Measurements from ENCODE around the gene FBRS. TPM values are rescaled to one million over a fixed set of nuclear protein-coding genes. Genes with fewer than 3 reads are reported as not detected.
A peak's percentile ranks its signal among the peaks of the same experiment; 100 is the strongest.

FBRS gene
- total RNA-seq: 31.6 and 47.1 TPM in 2 replicates

GRCh38 chr16:30657866-30658730 lies at the start of gene FBRS:
FBRS (plus strand) TSS chr16:30658431; CDS start chr16:30659519, 1,088 bp downstream.

GRCh38 chr16:30609926-30610839 lies 48.0 kb upstream of the FBRS start, which contains the start of gene ZNF689:
ZNF689 (minus strand) TSS chr16:30610389; CDS start chr16:30610041, 348 bp downstream.

GRCh38 chr16:30650369-30651123 lies 7.7 kb upstream of the FBRS start, which contains the start of gene PRR14:
PRR14 (plus strand) TSS chr16:30650960; CDS start chr16:30651646, 686 bp downstream.

GRCh38 chr16:30698816-30699614 lies 40.8 kb downstream of the FBRS start, which contains the start of gene SRCAP:
SRCAP (plus strand) TSS chr16:30699171; CDS start chr16:30700825, 1,654 bp downstream.

Small RNA genes within 50 kb of the gene (small RNA-seq; reads per million reads assigned to genes)
- gene AC093249.1 (not detected), gene RNU6-1043P (not detected), gene RNU6-416P (not detected), gene SNORA30 (682 reads per million, percentile 99 among the genes with 10 or more reads in this experiment)

Other genes starting within 250 kb of the FBRS start
- 13.0 and 15.4 TPM in 2 replicates for gene DCTPP1, start 228.4 kb upstream of the FBRS start, total RNA-seq
- 7.4 and 8.6 TPM in 2 replicates for gene SEPHS2, start 212.6 kb upstream of the FBRS start, total RNA-seq
- not detected in 2 replicates for gene ITGAL, start 185.7 kb upstream of the FBRS start, total RNA-seq
- gene ZNF768, start 131.9 kb upstream of the FBRS start, total RNA-seq: 28.7 and 36.7 TPM in 2 replicates
- 21.5 and 25.1 TPM in 2 replicates for gene ZNF747, start 123.6 kb upstream of the FBRS start, total RNA-seq
- gene ZNF764, start 100.1 kb upstream of the FBRS start, total RNA-seq: 6.6 and 7.5 TPM in 2 replicates
- gene ZNF688, start 86.7 kb upstream of the FBRS start, total RNA-seq: 5.1 and 14.5 TPM in 2 replicates
- gene ZNF785, start 72.7 kb upstream of the FBRS start, total RNA-seq: 9.2 and 14.1 TPM in 2 replicates
- gene ZNF689, start 48.0 kb upstream of the FBRS start, total RNA-seq: 5.9 and 10.7 TPM in 2 replicates
- gene PRR14, start 7.5 kb upstream of the FBRS start, total RNA-seq: 7.9 and 11.3 TPM in 2 replicates
- gene SRCAP, start 40.7 kb downstream of the FBRS start, total RNA-seq: 25.1 and 38.8 TPM in 2 replicates
- gene PHKG2, start 90.0 kb downstream of the FBRS start, total RNA-seq: 28.4 and 30.2 TPM in 2 replicates
- gene CFAP119, start 103.6 kb downstream of the FBRS start, total RNA-seq: 2.7 and 3.0 TPM in 2 replicates
- 67.5 and 76.0 TPM in 2 replicates for gene RNF40, start 103.9 kb downstream of the FBRS start, total RNA-seq
- gene ZNF629, start 128.8 kb downstream of the FBRS start, total RNA-seq: 21.7 and 22.4 TPM in 2 replicates
- gene BCL7C, start 235.6 kb downstream of the FBRS start, total RNA-seq: 42.0 and 53.0 TPM in 2 replicates
- 4.9 and 7.5 TPM in 2 replicates for gene CTF1, start 238.2 kb downstream of the FBRS start, total RNA-seq

All from placental epithelial cell (primary cell).